HG03097 (cell line): Measurements from ENCODE around the gene STK33.

Experiments
- ATAC-seq: cut with Tn5 transposase; IDR thresholded peaks from one replicate; pipeline ENCODE4 v1.9.1; 2021; ENCODE audit not compliant: unreplicated experiment, low FRiP score

The STK33 gene

DNA sequence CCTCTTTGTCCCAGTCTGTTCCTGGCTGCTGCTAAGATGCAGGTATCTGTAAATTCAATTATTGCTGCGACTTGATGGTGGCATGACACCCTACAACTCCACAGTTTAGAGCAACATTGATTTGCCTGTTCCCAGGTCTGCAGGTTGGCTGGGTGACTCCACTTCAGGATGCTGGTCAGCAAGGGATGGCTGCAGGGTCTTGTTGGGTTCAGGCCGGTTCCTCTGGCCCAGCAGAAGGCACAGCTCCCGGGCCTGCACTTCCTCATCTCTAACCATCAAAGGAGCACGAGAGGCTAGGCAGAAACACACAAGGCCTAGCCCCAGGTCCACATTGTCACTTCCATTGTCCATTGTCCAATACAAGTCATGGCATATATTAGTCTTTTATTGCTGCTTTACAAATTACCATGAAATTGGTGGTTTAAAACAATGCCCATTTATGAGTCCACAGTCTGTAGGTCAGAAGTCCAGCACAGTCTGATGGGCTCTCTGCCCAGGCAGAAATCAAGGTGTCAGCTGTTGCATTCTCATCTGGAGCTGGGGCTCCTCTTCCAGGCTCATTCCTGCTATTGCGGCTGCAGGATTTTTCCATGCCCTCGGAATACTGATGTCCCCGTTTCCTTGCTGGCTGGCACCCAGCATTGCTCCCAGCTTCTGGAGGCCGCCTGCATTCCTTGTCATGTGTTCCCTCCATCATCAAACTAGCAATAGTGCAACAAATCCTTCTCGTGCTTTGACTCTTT lies 233.8 kb downstream of the STK33 start:
- no peak for ATAC-seq

DNA sequence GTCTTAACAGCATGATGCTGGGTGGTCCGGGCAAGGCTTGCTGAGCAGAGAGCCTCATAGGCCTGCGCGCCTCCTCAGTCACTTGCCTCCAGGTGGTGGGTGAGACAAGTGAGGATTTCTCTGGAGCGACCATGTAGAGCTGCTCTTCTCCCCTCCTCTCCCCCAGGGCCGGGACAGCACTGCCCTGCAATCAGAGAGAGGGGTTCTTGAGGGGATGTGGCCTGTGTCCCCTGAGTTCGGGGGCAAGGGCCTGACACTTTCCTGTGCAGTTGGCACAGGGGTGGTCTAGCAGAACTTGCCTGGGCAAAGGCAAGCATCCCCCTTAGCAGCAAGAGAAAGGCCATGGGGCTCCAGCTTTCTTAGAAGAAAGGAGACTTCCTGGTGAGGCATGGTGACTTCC lies 234.5 kb downstream of the STK33 start:
- no peak for ATAC-seq

DNA sequence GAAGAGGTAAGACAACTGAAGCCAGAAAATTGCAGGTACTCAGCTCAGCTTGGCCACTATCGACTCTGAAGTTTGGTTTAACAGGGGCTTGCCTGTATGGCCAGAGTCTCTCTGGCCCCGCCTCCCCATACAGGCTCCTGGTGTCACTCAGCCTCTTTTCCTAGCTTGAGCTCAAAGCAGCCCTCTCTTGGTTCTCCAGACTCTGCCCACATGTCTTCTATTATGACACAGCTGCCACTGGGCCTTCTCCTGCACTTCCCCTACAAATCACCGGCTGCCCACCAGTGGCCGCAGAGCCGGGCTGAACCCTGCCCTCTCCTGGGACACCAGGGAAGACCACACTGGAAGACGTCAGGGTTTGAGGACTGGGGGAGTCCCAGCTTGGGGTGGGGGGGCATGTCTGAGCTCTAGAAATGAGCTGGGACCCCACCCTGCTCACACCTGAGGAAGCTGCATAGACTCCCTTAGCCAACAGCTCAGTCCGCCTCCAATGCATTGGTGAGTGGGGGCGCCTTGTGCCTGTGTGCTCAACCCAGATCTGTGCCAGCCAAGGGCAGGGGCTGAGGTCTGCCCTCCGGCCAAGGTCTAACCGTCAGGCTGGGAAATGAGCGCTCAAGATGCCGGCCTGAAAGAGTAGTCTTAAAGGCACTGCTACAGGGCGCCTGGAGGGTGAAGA lies 236.0 kb downstream of the STK33 start:
- no peak for ATAC-seq

DNA sequence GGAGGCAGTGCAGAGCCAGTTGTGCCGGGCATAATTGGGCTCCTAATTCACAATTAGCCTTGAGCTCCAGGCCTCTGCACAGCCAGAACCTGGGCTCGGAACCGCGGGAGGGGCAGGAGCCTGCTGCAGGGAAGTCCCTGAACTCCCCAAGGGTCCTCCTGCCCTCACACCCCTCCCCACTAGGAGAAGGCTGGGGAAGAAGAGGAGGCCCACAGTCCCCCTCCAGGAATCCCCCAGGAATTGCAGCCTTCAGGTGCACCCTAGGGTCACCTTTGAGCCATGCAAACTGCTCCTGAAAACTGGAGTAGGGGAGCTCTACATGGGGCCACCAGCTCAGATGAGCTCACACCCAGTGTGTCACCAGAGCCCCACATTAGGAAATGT lies 236.5 kb downstream of the STK33 start:
- ATAC-seq, result no peak

- ATAC-seq, result no peak
These were observed 237.1 kb downstream of the STK33 start for GRCh38 chr11:8356721-8357504.

- ATAC-seq, result no peak
These were observed 237.8 kb downstream of the STK33 start for GRCh38 chr11:8356216-8356615.

DNA sequence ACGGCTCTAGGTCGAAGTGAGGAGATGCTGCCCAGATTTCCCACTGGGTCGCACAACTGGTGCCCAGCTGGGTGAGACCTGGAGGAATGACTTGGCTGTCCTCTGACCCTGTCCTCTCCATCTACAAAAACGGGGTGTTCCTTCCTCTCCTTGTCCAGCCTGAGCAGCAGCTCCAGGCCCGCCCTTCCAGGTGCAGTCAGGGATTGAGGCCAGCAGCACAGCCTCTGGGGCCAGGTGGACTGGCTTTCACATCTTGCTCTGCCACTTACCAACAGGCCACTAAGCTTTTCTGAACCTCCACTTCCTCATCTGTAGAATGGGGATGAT lies 238.6 kb downstream of the STK33 start:
- no peak for ATAC-seq

DNA sequence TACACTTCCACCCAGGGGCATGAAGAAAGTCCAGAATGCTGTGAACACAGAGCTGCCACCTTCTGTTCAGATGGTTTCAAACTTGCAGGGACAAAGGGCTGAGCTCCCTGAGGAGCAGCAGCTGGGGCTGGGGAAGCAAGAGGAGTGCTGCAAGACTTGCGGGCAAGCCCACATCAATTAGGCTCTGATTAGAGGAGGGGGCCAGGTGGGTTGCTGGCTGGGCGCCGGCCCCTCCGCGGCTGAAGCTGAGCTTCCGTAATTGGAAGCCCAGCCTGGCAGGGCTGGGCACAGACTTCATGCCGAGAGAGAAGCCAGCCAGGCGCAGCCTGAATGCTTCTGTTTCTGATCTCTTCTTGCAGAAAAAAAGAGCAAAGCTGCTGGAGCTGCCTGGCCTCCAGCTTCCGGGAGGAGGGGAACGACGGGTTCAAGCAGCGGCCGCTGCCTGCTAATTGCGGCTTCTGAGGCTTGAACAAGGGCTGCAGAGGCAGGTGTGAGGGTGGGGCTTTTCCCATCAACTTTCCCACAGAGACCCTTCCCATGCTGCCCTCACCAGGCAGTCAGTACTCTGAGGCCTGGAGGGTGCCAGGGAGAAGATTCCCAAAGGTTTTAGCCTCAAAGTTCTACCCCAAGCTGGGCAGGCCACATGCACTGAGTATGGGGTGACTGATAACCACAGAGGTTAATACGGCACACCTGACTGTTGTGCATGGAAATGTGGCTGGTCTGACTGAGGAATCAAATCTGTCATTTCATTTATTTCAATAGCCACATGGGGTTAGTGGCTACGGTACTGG lies 239.2 kb downstream of the STK33 start:
- no peak for ATAC-seq

DNA sequence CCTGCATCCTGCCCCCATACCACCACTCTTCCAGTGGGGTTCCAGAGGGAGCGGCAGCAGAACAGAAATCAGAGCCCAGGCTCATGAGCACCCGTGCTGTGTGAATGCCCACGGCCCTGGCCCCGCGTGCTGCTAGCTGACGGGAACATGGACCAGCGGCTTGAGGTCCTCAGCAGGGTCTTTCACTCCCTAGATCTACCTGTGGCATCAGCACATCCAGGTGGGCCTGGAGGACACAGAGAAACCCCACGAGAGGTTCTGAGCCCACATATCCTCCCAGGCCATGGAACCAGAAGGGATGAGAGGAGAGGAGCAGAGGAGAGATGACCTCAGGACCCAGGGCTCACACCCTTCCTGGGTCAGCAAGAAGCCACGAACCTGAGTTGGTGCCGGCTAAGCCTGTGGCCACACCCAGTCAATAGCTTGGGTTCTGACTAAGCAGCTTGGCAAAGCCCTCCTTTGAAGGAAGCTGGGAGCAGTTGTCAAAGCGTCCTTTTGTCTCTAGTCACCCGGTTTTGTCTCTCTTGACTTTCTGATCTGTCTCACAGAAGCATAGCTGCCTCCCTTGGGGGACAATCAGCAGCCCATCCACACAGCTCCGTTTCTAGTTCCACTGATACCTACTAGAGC lies 241.0 kb downstream of the STK33 start:
- no peak for ATAC-seq

DNA sequence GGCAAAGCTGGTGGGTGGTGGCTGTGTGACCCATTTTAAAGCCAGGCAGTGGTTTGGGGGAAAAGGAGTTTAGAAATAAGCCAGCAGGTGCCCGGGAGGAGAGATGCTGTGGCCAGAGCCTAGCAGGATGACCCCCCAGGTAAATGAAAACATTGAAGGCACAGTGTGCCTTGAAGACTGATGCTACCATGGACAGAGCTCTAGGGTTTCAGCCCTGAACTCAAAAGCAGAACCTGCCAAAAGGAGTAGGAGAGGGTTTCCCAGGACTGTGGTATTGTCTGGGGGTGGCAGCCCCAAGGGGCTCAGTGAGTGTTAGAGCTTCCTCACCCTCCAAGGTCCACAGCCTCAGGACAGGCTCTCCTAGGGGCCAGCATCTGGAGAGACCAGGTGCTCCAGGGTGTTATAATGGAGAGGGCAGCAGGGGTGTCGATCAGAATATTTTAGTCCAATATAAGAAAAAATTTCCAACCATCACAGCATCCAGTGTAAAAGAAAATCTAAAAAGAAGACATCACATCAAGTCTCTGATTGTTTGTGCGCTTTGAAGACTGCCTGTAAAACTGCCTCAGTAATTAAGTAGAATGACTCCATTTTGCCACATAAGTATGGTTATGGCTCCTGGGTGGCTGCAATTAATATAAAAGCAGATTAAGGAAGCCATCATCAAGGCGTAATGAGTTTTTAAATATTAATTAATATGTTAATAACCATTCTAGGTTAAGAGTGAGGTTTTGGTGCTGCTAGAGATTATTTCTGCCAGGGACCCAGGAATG lies 241.7 kb downstream of the STK33 start:
- ATAC-seq, result no peak

GRCh38 chr11:8351223-8351622 lies 242.8 kb downstream of the STK33 start:
- no peak for ATAC-seq

DNA sequence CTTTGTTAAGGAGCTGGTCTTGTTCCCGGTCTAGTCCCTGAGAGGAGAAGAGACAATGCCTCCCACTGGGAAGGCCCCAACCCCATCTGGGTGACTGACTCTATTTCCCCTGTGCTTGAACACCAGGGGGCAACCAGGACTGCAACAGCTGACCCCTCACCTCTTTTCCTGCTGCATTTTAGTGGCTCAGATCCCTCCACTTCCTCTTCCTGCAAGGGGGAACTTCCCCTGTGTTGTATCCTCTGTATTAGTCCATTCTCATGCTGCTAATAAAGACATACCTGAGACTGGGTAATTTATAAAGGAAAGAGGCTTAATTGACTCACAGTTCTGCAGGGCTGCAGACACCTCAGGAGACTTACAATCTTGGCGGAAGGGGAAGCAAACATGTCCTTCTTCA lies 246.1 kb downstream of the STK33 start:
- ATAC-seq, result no peak

- no peak for ATAC-seq
These were observed 247.8 kb downstream of the STK33 start for GRCh38 chr11:8346157-8346755.

GRCh38 chr11:8345179-8345578 lies 248.8 kb downstream of the STK33 start:
- ATAC-seq, result no peak

GRCh38 chr11:8344346-8344745 lies 249.7 kb downstream of the STK33 start:
- no peak for ATAC-seq

DNA sequence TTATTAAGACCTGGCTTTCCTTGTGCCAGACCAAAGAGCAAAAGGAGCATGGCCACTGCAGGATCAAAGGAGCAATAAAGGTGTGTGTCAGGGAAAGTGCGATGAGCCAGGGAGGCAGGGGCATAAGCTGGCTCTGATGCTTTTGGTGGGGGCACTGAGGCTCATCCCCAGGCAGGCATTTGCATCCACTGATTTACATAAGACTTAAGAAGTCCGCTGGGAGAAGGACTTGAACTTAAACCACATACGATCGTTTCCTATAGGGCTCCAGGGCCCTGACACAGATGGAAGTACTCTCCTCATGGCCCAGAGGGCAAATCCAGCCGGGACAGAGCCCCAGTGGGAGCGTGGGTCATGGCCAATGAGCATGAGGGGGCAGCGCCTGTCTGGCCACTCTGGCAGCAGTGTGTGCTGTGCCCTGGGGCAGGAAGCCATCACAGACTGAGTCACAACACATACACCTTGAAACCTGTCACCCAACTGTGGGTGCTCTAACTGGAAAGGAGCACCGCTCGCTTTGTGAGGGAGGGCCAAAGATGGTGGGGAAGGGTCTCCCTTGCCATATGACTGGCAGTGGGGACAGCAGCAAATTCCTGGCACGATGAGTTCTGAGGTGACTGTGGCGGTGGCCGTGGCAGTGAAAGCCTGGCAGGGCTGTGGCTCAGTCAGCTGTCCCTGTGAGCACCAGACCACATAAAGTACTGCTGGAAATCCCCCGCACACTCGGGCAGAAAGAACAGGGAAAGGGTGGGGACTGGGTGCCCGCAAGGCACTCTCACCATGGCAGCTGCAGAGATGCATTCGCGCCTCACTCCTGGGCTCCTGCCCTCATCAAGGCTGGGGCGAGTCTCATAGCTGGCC lies 251.0 kb downstream of the STK33 start:
- ATAC-seq, result peak; percentile 65

DNA sequence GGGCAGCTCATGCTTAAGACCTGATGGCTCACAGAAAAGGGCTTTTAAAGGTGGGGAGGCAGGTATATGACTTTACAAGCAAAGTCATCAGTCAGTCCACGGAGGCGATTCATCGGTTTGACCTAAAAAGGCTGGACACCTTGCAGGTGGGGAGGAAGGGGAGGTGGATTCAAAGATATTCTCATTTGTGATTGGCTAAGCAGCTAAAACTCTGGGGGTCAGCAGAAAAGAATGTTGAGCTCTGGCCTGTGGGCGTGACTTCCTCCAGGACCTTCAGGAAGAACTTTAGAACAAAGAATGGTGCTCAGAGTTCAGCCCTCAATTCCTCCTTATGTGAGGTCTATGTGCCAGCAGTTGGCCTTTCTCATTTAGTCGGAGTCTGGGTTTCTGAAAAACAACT lies 252.0 kb downstream of the STK33 start:
- ATAC-seq, result no peak
